Nephron progenitor cell (in vitro differentiated cells): ENCODE data around the gene IFNA7.
"Not testable (repeated sequence)": the region's sequence is repeated elsewhere in the genome, so short reads cannot be mapped to it uniquely, and the experiment has no call there.

Source experiments
- DNase-seq: peaks from one replicate; pipeline ENCODE4 v3.0.0; 2021
- H3K27ac Mint-ChIP-seq: 2 replicates; pipeline ENCODE4 v1.8.0; 2021; ENCODE audit warnings: mild to moderate bottlenecking, moderate library complexity, mixed read lengths
- H3K27me3 Mint-ChIP-seq: 2 replicates; pipeline ENCODE4 v1.8.0; 2021; ENCODE audit warnings: mild to moderate bottlenecking, low read depth, mixed read lengths; ENCODE audit not compliant: poor library complexity
- H3K36me3 Mint-ChIP-seq: 2 replicates; pipeline ENCODE4 v1.8.0; 2021; ENCODE audit warnings: low read depth, mixed read lengths
- H3K4me1 Mint-ChIP-seq: 2 replicates; pipeline ENCODE4 v1.8.0; 2021; ENCODE audit warnings: mixed read lengths
- H3K4me3 Mint-ChIP-seq: 2 replicates; pipeline ENCODE4 v1.8.0; 2021; ENCODE audit warnings: mild to moderate bottlenecking, moderate library complexity, mixed read lengths
- H3K9me3 Mint-ChIP-seq: 2 replicates; pipeline ENCODE4 v1.8.0; 2021; ENCODE audit warnings: mild to moderate bottlenecking, moderate library complexity, mixed read lengths
- TF ChIP-seq, protein P1 (sequence below): fragments of 200-600 bp; sonication (generic); IDR thresholded peaks from 2 replicates; pipeline ENCODE4 v1.5.0; 2021; ENCODE audit warnings: antibody characterized with exemption

IFNA7 gene

DNA sequence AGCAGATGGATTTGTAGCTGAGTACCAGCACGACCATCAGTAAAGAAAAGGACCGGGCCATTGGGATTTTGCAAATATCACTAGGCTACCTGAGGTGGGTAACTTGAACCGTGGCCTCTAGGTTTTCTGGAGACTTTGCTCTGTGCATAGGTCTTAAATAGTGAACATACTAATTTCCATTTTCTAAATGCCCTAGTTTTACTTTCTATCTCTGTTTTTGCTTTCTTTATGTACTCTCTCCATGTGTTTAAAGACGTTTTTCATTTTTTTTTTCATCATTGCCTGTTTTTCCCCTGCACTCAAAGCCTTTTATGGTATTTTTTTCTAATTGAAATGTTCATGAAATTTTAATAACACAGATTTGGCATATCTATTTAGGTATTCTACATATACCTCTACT, at the start of gene IFNA7:
Gene IFNA7 (minus strand): TSS at position 101 of the 400 bp plus-strand sequence. CDS start 40 bp downstream, at position 61.
- not testable (repeated sequence) for H3K4me3 Mint-ChIP-seq, H3K27ac Mint-ChIP-seq, DNase-seq, H3K36me3 Mint-ChIP-seq, H3K27me3 Mint-ChIP-seq, H3K4me1 Mint-ChIP-seq
- H3K9me3 Mint-ChIP-seq: peaks cover 13% of the 10 kb centered on the region

DNA sequence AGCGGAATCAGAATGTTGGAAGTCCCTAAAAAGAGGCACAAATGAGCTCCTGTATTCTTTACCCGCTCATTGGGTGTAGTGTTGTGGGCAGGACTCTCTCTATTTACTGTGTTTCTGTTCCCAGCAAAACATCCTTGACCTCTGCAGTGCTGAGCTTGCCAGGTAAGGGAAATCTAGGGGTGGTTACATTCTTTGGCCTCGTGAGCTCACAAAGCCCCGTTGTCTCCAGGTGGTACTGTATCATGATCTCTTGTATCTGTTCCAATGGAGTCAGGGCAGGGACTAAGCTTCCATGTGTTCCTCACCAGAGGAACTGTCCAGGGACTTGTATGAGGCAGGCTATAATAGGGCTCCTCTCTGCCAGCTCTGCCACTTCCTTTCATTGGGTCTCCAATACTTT, 49.6 kb upstream of the IFNA7 start:
- Mint-ChIP-seq H3K27me3 (peaks cover 43% of the 10 kb centered on the region), H3K4me3 (no peak overlapping the region)
- no peak for DNase-seq

DNA sequence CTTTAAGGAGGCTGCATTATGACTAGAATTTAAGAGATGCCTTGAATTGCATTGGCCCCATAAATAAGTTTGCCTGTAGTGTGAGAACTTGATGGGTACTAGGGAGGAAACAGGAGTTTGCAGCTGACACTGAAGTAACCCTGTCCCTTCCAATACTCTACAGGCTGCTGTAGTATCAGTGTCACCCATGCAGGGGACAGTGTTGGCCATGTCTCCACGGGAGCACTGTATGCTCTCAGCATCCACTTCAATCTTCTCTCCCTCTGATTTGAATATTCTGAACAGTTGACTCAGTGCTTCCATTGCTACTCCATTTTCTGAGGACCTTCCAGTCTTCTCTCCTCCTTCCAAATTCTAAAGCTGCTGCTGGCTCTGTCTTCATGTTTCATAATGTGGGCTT, 49.2 kb upstream of the IFNA7 start:
- Mint-ChIP-seq H3K9me3 (peaks cover 3% of the 10 kb centered on the region), H3K4me1 (peaks cover 12% of the 10 kb centered on the region), H3K27me3 (peaks cover 39% of the 10 kb centered on the region), H3K4me3 (no peak overlapping the region), H3K27ac (no peak overlapping the region), H3K36me3 (no peaks in the 10 kb centered on the region)
- no peak for DNase-seq
- TF ChIP-seq, protein P1, sequence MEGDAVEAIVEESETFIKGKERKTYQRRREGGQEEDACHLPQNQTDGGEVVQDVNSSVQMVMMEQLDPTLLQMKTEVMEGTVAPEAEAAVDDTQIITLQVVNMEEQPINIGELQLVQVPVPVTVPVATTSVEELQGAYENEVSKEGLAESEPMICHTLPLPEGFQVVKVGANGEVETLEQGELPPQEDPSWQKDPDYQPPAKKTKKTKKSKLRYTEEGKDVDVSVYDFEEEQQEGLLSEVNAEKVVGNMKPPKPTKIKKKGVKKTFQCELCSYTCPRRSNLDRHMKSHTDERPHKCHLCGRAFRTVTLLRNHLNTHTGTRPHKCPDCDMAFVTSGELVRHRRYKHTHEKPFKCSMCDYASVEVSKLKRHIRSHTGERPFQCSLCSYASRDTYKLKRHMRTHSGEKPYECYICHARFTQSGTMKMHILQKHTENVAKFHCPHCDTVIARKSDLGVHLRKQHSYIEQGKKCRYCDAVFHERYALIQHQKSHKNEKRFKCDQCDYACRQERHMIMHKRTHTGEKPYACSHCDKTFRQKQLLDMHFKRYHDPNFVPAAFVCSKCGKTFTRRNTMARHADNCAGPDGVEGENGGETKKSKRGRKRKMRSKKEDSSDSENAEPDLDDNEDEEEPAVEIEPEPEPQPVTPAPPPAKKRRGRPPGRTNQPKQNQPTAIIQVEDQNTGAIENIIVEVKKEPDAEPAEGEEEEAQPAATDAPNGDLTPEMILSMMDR: no peak

More for the DNA sequence above, 49.6 kb upstream of the IFNA7 start:
- H3K9me3 Mint-ChIP-seq: no peaks in the 10 kb centered on the region
- H3K27ac Mint-ChIP-seq: no peak overlapping the region
- TF ChIP-seq, protein P1: no peak
- H3K36me3 Mint-ChIP-seq: no peaks in the 10 kb centered on the region
- peaks cover 15% of the 10 kb centered on the region for H3K4me1 Mint-ChIP-seq

DNA sequence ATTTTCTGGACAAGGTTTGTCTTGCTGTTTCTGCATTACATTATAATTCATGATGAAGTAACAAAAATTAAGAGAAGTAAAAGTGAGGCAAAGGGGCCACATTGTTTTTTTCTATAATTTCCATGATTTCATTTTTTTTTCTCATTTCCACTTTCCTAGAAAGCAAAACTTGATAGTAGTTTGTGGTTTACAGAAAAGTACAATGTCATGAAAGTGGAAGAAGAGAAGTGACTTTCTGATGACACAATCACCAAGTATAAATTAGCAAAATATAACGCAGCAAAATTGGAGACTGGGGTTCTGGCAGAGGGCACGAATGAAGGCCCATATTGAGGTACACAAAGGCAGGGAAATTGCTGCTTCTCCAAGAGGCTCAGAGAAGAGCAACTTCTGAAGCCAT, 42.8 kb upstream of the IFNA7 start:
- Mint-ChIP-seq H3K4me3 (no peak overlapping the region), H3K27ac (no peak overlapping the region), H3K36me3 (no peaks in the 10 kb centered on the region), H3K9me3 (peaks cover 5% of the 10 kb centered on the region), H3K27me3 (peaks cover 4% of the 10 kb centered on the region), H3K4me1 (no peaks in the 10 kb centered on the region)
- DNase-seq: no peak
- TF ChIP-seq, protein P1: no peak

DNA sequence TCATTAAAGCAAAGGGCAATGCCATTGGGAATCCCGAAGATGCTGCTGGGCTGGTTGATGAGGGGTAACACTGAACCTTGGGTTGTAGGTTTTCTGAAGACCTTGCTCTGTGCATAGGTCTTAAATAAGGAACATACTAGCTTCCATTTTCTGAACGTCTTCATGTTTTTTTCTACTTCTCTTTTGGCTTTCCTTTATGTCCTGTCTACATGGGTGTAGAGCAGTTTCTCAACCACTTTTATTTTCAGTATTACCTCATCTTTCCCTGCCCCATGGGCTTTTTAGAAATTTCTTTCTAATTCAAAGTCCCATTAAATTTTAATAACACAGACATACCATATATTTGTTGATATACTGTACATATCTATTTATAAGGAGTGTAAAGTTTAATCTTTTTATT, 37.9 kb upstream of the IFNA7 start, which contains the start of gene IFNA14:
Gene IFNA14 (minus strand): TSS at position 95 of the 400 bp plus-strand sequence. CDS start 70 bp downstream, at position 25.
- no peak within 1 kb of the TSS for H3K4me3 Mint-ChIP-seq

DNA sequence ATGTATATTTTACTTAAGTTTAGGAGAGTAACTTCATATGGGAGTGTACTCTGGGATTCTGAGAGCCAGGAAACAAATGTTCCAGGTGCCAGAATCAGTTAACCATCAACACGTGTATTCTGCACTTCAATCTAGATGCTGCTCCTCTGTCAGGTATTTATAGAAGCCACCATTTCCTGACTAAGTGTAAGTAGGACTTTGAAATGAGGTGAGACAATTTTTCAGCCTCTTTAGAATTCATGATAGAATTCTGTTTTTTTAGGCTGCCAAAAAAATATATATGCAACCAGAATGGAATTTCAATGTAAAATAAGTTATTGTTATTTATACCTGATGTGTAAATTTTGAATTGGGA, 34.3 kb upstream of the IFNA7 start:
- H3K27ac Mint-ChIP-seq, H3K36me3 Mint-ChIP-seq, DNase-seq, H3K9me3 Mint-ChIP-seq, H3K4me3 Mint-ChIP-seq, H3K4me1 Mint-ChIP-seq: not testable (repeated sequence)
- H3K27me3 Mint-ChIP-seq: peaks cover 27% of the 10 kb centered on the region

More for the DNA sequence above, 37.9 kb upstream of the IFNA7 start, which contains the start of gene IFNA14:
- no peaks in the 10 kb centered on the region for H3K4me1 Mint-ChIP-seq
- DNase-seq: no peak
- no peak within 1 kb of the TSS for H3K27ac Mint-ChIP-seq
- H3K27me3 Mint-ChIP-seq: peaks cover 20% of the 10 kb centered on the region
- TF ChIP-seq, protein P1: no peak
- H3K36me3 Mint-ChIP-seq: no peaks in the 10 kb centered on the region
- no peaks in the 10 kb centered on the region for H3K9me3 Mint-ChIP-seq

DNA sequence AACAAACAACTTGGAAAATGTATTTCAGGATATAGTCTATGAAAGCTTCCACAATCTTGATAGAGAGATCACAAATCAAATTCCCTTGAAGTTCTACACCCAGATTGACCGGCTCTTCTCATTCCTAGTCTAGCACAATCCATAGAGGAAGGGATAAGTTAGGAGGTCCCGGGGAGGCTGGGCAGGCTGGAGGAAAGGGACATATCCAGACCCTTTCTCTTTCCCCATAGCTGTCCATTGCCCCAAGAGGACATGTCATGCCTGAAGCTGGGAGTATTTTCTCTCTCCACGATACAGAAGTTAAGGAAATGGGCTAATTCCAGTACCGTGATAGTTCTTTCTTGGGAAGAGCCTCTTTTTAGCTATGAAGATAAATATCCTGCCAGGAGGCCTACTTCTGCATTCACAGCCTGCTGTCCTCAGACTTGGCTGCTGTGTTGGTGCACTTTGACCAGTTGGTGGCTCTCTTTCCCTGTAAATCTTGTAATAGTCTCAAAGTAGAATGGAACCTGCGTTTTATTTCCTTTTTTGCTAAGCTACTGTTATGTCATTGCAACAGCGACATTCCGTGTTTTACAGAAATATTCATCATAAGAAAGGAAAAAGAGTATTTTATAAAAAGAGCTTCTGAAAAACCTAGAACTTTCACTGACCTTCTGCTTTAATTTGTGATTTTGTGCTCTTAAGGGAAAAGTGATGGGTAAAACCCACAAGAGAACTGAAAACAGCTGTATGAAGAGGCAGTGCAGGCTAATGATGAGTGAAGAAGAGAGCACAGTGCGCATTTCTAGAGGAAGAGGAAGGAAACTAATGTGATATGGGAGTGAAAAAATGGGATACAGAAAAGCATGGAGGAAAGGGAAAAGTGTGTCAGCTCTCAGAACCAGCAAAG, 33.7 kb upstream of the IFNA7 start:
- not testable (repeated sequence) for H3K4me3 Mint-ChIP-seq, H3K27ac Mint-ChIP-seq, H3K4me1 Mint-ChIP-seq, H3K9me3 Mint-ChIP-seq, H3K36me3 Mint-ChIP-seq
- peaks cover 28% of the 10 kb centered on the region for H3K27me3 Mint-ChIP-seq
- peak; percentile 18 for DNase-seq
- TF ChIP-seq, protein P1: peak; percentile 55
